Trophoblast cell (in vitro differentiated cells and primary cell): ENCODE data around the gene OR1A2.
"Not testable (repeated sequence)": the region's sequence is repeated elsewhere in the genome, so short reads cannot be mapped to it uniquely, and the experiment has no call there.

Experiments used
- DNase-seq, 2 donors: peaks; one replicate each; pipeline ENCODE4 v3.0.0-alpha.2; 2016
- H2AFZ ChIP-seq: 2 replicates; pipeline ENCODE4 v1.6.1; 2013; ENCODE audit warnings: low read length, moderate library complexity, mild to moderate bottlenecking; ENCODE audit not compliant: insufficient read depth, poor library complexity
- H2AK5ac ChIP-seq: 2 replicates; pipeline ENCODE4 v1.6.1; 2013; ENCODE audit warnings: mild to moderate bottlenecking, low read length
- H2BK120ac ChIP-seq: 2 replicates; pipeline ENCODE4 v1.6.1; 2013; ENCODE audit warnings: low read length, mild to moderate bottlenecking, moderate library complexity; ENCODE audit not compliant: insufficient read depth, poor library complexity
- H2BK12ac ChIP-seq: 2 replicates; pipeline ENCODE4 v1.6.1; 2013; ENCODE audit warnings: mild to moderate bottlenecking, low read length, moderate library complexity
- H2BK5ac ChIP-seq: 2 replicates; pipeline ENCODE4 v1.6.1; 2013; ENCODE audit warnings: low read length, low read depth, moderate library complexity, mild to moderate bottlenecking; ENCODE audit not compliant: poor library complexity
- H3K14ac ChIP-seq: 2 replicates; pipeline ENCODE4 v1.6.1; 2013; ENCODE audit warnings: mild to moderate bottlenecking, low read length
- H3K18ac ChIP-seq: 2 replicates; pipeline ENCODE4 v1.6.1; 2013; ENCODE audit warnings: mild to moderate bottlenecking, low read length
- H3K23ac ChIP-seq: 2 replicates; pipeline ENCODE4 v1.6.1; 2013; ENCODE audit warnings: low read length
- H3K27ac ChIP-seq: 2 replicates; pipeline ENCODE4 v1.5.1; 2013; ENCODE audit warnings: low read depth, mild to moderate bottlenecking, inconsistent platforms, low read length, moderate library complexity
- H3K27me3 ChIP-seq: 2 replicates; pipeline ENCODE4 v1.6.1; 2013; ENCODE audit warnings: inconsistent platforms, mild to moderate bottlenecking, low read length, moderate library complexity; ENCODE audit not compliant: insufficient read depth
- H3K36me3 ChIP-seq, 2 experiments: 1 replicate in 1 of 2; 2 replicates in 1 of 2; pipeline ENCODE4 v1.6.1; 2013; ENCODE audit warnings: low read length in 2 of 2, mild to moderate bottlenecking in 2 of 2, moderate library complexity in 1 of 2; ENCODE audit not compliant: insufficient read depth in 2 of 2, control insufficient read depth in 1 of 2
- H3K4ac ChIP-seq: 2 replicates; pipeline ENCODE4 v1.6.1; 2013; ENCODE audit warnings: low read depth, mild to moderate bottlenecking, low read length, moderate library complexity
- H3K4me1 ChIP-seq, 2 experiments: 1 replicate in 1 of 2; 2 replicates in 1 of 2; pipeline ENCODE4 v1.6.1; 2013; ENCODE audit warnings: low read length in 2 of 2, mild to moderate bottlenecking in 2 of 2, moderate library complexity in 1 of 2; ENCODE audit not compliant: insufficient read depth in 2 of 2, control insufficient read depth in 1 of 2
- H3K4me2 ChIP-seq: 2 replicates; pipeline ENCODE4 v1.6.1; 2013; ENCODE audit warnings: inconsistent platforms, mild to moderate bottlenecking, low read length, moderate library complexity
- H3K4me3 ChIP-seq: 2 replicates; pipeline ENCODE4 v1.5.1; 2013; ENCODE audit warnings: mild to moderate bottlenecking, low read depth, low read length, inconsistent platforms
- H3K79me1 ChIP-seq: one replicate; pipeline ENCODE4 v1.6.1; 2013; ENCODE audit warnings: low read length
- H3K79me2 ChIP-seq: 2 replicates; pipeline ENCODE4 v1.6.1; 2013; ENCODE audit warnings: low read length, mild to moderate bottlenecking; ENCODE audit not compliant: control insufficient read depth, insufficient read depth, poor library complexity
- H3K9ac ChIP-seq: 2 replicates; pipeline ENCODE4 v1.6.1; 2013; ENCODE audit warnings: mild to moderate bottlenecking, low read length
- H3K9me3 ChIP-seq: 2 replicates; pipeline ENCODE4 v1.6.1; 2013; ENCODE audit warnings: low read depth, mild to moderate bottlenecking, control low read depth, inconsistent platforms, low read length; ENCODE audit not compliant: insufficient read depth
- H4K12ac ChIP-seq: 2 replicates; pipeline ENCODE4 v1.6.1; 2013; ENCODE audit warnings: low read depth, mild to moderate bottlenecking, low read length, moderate library complexity
- H4K8ac ChIP-seq: 2 replicates; pipeline ENCODE4 v1.6.1; 2013; ENCODE audit warnings: low read depth, mild to moderate bottlenecking, low read length, moderate library complexity
- H4K91ac ChIP-seq: one replicate; pipeline ENCODE4 v1.6.1; 2013; ENCODE audit warnings: low read depth, mild to moderate bottlenecking, low read length, moderate library complexity
- WGBS: extraction: QIAGEN DNeasy Blood & Tissue Kit; methylation state at CpG from one replicate; pipeline ENCODE4 v1.1.7; 2013; ENCODE audit warnings: missing lambda C conversion rate; ENCODE audit not compliant: insufficient read length, insufficient coverage; ENCODE audit errors: extremely low coverage; 5-methylcytosine and 5-hydroxymethylcytosine counted together

Gene OR1A2

GRCh38 chr17:3232300-3232699 lies 35.0 kb downstream of the OR1A2 start:
- H3K4me2 ChIP-seq, H3K9me3 ChIP-seq, H3K27ac ChIP-seq, H3K4ac ChIP-seq, H3K27me3 ChIP-seq, H4K12ac ChIP-seq, H3K79me1 ChIP-seq, H3K4me1 ChIP-seq, H4K8ac ChIP-seq, H3K79me2 ChIP-seq, H3K9ac ChIP-seq, H2BK12ac ChIP-seq, DNase-seq, H4K91ac ChIP-seq, H3K4me3 ChIP-seq, H2AFZ ChIP-seq, H2AK5ac ChIP-seq, H3K36me3 ChIP-seq, H2BK5ac ChIP-seq, H3K18ac ChIP-seq, H2BK120ac ChIP-seq, H3K23ac ChIP-seq, H3K14ac ChIP-seq: not testable (repeated sequence)
- no CpG with 5 or more reads among the region's 8 CpGs for WGBS

GRCh38 chr17:3238685-3239084 lies 41.4 kb downstream of the OR1A2 start:
- H3K4me2 ChIP-seq, H3K36me3 ChIP-seq, H2BK5ac ChIP-seq, H2AK5ac ChIP-seq, H3K4me1 ChIP-seq, H2AFZ ChIP-seq, H3K9ac ChIP-seq, H3K27me3 ChIP-seq, H4K8ac ChIP-seq, H4K91ac ChIP-seq, H4K12ac ChIP-seq, H3K79me1 ChIP-seq, H3K27ac ChIP-seq, H2BK12ac ChIP-seq, H3K4ac ChIP-seq, H2BK120ac ChIP-seq, DNase-seq, H3K9me3 ChIP-seq, H3K4me3 ChIP-seq, H3K79me2 ChIP-seq, H3K18ac ChIP-seq, H3K14ac ChIP-seq, H3K23ac ChIP-seq: not testable (repeated sequence)
- no CpG with 5 or more reads among the region's 2 CpGs for WGBS

- not testable (repeated sequence) for H3K4ac ChIP-seq, H3K14ac ChIP-seq, H2BK12ac ChIP-seq, H3K4me3 ChIP-seq, H3K79me2 ChIP-seq, H3K18ac ChIP-seq, H4K12ac ChIP-seq, H2AFZ ChIP-seq, H3K23ac ChIP-seq, H2AK5ac ChIP-seq, DNase-seq, H2BK120ac ChIP-seq, H3K36me3 ChIP-seq, H3K9me3 ChIP-seq, H3K27ac ChIP-seq, H3K9ac ChIP-seq, H3K79me1 ChIP-seq, H2BK5ac ChIP-seq, H3K27me3 ChIP-seq, H4K8ac ChIP-seq, H4K91ac ChIP-seq, H3K4me2 ChIP-seq, H3K4me1 ChIP-seq
- no CpG with 5 or more reads among the region's 1 CpG for WGBS
Observed at GRCh38 chr17:3241044-3241443, 43.7 kb downstream of the OR1A2 start.

GRCh38 chr17:3244841-3245240 lies 47.5 kb downstream of the OR1A2 start:
- H3K36me3 ChIP-seq, H2BK5ac ChIP-seq, H4K12ac ChIP-seq, H2BK12ac ChIP-seq, H3K79me2 ChIP-seq, H3K9me3 ChIP-seq, H3K4me1 ChIP-seq, H3K9ac ChIP-seq, H3K4me2 ChIP-seq, DNase-seq, H3K18ac ChIP-seq, H3K14ac ChIP-seq, H3K4ac ChIP-seq, H3K27me3 ChIP-seq, H3K79me1 ChIP-seq, H3K23ac ChIP-seq, H2AFZ ChIP-seq, H2AK5ac ChIP-seq, H4K8ac ChIP-seq, H3K27ac ChIP-seq, H3K4me3 ChIP-seq, H2BK120ac ChIP-seq, H4K91ac ChIP-seq: not testable (repeated sequence)
- WGBS: no CpG with 5 or more reads among the region's 1 CpG
